GM21390 (cell line): Measurements from ENCODE around the gene ARL6IP4.
"Not testable (repeated sequence)": the region's sequence is repeated elsewhere in the genome, so short reads cannot be mapped to it uniquely, and the experiment has no call there.

Experiments
- ATAC-seq: cut with Tn5 transposase; IDR thresholded peaks from one replicate; pipeline ENCODE4 v1.9.1; 2021; ENCODE audit not compliant: unreplicated experiment

The ARL6IP4 gene

GRCh38 chr12:123005081-123005626 is 24.7 kb downstream of the ARL6IP4 start:
- no peak for ATAC-seq

DNA sequence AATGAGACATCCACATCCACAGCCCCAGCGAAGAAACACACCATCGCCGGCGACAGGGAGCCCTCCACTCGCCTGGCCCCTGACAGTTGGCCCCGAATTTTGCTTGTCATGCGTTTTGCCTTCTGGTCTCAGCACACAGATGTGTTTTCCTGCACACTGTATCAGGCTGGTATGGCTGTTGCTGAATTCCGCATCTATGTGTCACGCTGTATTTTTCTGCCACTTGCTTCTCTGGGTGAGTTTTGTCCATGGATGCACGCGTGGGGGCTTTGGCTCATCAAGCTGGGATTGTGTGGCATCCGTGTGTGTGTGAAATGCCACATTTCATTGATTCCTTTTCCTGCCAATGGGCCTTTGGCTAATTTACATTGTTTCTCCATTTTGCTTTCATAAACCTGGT is 26.5 kb downstream of the ARL6IP4 start:
- ATAC-seq: no peak

DNA sequence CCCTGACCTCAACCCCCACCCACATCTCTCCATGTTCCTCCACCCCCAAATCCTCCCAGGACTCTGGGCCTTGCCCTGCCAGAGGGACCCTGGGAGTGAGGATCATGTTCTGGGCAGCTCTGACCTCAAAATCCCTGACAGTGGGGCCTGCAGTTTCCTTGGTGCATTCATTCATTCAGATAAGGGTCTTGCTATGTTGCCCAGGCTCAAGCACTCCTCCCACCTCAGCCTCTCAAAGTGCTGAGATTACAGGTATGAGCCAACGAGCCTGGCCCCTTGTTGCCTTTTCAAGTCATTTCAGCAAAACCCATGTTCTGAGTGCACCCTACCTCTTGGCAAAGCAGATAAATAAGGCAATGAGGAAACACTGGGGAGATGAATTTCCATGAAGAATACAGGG is 29.6 kb downstream of the ARL6IP4 start:
- ATAC-seq: no peak

DNA sequence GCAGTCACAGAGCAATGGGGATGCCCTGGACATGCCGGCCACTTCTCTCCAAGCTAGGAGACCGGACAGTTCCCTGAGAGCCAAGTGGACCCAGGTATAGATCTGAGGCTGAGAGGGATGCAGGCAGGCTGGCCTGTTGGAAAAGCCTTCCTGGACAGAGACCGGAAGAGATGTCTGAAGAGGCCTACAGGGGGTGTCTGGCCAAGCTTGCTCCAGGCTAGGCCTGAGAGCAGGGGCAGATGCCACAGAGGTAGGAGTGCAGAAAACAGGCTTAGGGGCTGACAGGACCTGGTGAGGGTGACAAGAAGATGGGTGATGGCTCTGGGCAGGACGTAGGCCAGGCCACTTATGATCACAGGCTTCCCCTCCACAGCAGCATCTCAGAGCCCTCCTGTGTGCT is 30.2 kb downstream of the ARL6IP4 start:
- ATAC-seq: no peak

- ATAC-seq: no peak
Observed at GRCh38 chr12:123011701-123012100, 31.2 kb downstream of the ARL6IP4 start.

- no peak for ATAC-seq
Observed at GRCh38 chr12:123013185-123014095, 33.0 kb downstream of the ARL6IP4 start.

DNA sequence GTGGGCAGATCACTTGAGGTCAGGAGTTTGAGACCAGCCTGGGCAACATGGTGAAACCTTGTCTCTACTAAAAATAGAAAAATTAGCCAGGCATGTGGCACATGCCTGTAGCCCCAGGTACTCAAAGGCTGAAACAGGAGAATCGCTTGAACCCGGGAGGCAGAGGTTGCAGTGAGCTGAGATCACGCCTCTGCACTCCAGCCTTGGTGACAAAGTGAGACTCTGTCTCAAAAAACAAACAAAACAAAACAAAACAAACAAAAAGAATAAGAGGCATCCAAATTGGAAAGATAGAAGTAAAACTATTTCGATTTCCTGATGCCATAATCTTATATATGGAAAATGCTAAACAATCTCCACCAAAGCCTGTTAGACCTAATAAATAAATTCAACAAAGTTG is 34.0 kb downstream of the ARL6IP4 start:
- not testable (repeated sequence) for ATAC-seq

- ATAC-seq: no peak
Observed at GRCh38 chr12:123017753-123018152, 37.3 kb downstream of the ARL6IP4 start.

- no peak for ATAC-seq
Observed at GRCh38 chr12:123019841-123020138, 39.3 kb downstream of the ARL6IP4 start.

- no peak for ATAC-seq
Observed at GRCh38 chr12:123021688-123022604, 41.5 kb downstream of the ARL6IP4 start.

- no peak for ATAC-seq
Observed at GRCh38 chr12:123022846-123023245, 42.4 kb downstream of the ARL6IP4 start.

DNA sequence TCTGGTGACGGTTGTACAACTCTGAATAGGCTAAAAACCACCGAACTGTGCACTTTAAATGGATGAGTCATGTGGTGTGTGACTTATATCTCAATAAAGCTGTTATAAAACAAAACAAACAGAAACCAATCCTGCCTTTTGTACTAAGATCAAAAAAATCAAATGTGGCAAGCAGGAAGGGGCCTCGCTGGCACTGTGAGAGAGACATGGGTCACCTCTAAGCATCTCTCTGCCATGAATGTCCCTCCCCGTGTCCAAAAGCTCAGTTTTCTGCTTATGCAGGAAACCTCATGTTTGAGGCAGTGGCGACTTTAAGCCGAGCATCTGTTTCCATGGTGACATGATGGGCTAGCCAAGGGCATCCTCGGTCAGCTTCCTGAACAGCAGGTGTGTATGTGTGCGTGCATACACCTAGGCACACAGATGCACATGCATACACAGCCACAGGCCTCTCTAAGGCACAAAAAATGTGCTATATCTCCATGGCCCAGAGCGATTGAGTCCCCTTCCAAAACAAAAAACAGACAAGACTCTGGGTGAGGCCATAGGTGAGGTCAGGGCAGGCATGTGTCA is 44.4 kb downstream of the ARL6IP4 start:
- no peak for ATAC-seq

DNA sequence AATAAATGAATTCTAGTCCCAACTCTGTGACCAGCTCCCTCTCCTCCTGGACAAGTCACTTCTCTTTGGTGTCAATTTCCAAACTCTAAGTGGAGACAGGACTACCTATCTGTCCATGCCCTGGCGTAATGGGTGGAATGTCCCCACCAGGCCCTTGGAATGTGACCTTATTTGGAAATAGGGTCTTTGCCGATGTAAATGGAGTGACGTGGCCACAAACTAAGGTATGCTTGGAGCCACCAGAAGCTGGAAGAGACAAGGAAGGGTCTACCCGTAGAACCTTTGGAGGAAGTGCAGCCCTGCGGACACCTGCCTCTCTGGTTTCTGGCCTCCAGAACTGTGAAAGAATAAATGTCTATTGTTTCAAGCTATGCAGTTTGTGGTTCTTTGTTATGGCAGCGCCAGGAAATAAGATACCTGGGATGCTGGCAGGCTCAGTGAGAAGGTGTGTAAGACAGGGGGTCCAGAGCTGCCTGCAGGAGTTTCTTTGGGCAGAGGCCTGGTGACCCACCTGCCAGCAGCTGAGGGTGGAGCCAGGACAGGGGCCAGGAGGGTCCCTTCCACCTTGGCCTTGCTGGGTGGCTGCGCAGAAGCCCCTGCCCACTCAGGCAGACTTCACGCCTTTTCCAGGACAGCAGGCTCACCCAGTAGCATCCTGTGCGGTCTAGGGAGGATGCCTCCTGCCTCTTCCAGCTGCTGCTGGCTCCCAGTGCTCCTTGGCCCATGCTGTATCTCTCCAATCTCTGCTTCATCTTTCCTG is 45.8 kb downstream of the ARL6IP4 start:
- no peak for ATAC-seq

DNA sequence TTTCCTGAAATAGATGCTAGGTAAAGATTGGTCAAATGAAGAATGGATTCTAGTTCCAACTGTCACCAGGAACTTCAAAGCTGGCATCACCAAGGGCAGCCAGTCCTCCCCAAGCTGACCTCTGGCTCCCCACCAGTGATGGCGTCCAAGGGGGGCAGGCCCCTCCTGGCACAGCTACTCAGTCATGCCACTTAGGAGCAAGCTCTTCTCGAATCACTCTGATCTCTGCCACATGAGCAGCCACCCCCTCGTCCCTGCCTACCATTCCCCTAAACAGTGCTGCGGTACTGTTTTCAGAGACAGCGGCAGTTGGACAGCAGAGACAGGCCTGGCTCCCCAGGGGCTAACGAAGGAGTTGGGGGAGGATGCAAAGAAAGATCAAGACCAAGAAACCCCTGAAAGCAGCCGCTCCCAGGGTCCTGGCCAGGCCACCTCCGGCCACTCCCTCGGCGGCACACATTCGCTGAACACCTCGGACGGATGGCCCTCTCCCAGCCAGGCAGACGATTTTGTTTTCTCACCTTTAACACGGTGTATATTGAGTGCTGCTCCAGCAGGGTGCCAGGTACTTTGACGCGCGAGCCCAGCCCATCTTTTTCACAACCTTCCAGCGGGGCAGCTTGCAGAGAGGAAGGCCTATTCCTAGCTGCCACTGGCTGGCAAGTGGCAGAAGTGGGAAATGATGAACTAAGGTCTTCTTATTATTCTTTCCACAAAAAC is 47.4 kb downstream of the ARL6IP4 start:
- no peak for ATAC-seq

DNA sequence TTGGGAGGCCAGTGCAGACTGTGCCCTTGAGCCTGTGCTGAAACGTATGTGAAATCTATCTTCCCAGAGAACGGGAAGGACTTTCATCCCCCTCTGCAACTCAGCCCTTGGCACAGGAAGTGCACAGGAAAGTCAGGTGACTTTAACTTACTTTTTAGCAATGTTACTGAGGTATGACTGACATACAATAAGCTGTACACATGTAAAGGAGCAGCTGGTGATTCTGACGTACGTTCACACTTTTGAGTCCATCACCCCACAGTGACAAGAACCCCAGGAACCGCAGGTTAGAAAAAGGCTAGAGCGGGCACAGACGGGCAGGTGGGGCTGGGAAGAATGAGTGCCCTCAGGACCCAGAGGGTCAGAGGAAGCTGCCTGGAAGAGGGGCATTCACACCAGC is 48.0 kb downstream of the ARL6IP4 start:
- ATAC-seq: no peak

GRCh38 chr12:123029550-123029949 is 49.1 kb downstream of the ARL6IP4 start:
- ATAC-seq: no peak

- ATAC-seq: no peak
Observed at GRCh38 chr12:123030686-123031085, 50.2 kb downstream of the ARL6IP4 start.

DNA sequence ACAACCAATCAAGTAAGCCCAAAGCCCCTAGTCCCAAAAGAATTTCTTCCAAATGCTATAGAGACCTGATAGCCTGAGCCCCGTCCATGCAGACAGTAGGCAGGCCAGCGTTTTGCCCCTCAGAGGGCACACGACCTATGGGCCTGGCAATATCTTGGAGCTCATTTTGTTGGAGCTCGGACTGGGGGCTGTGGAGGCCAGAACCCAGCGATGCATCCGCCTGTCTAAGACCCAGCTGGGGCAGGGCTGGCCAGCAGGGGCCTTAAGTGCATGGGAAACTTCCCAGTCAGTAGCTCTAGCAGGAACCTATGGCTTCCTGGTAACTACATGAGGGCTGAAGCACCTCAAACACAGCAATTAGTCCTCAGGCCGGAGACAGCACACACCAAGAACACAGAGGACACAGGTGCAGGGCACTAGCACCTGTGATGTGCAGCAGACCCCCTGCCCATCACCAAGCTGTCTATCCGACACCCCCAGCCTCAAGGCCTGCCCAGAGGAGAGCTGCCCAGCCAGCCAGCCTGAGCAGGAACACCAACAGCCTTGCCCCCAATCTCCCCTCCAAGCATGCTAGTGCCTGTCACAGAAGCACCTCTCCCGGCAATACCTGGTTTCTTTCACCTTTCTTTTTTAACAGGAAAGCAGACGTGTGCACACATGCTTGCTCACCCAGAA is 50.8 kb downstream of the ARL6IP4 start:
- no peak for ATAC-seq
